Uterus (tissue), 4 donors: Measurements from ENCODE around the gene FOXC1. TPM values are rescaled to one million over a fixed set of nuclear protein-coding genes. Genes with fewer than 3 reads are reported as not detected.

ENCODE experiments used
- DNase-seq, 2 donors: peaks; one replicate each; pipeline ENCODE4 v3.0.0-alpha.2; 2019 to 2020
- H3K27ac ChIP-seq, 2 donors: fragments of 200-600 bp; sonication (generic); 1 replicate in 1 of 2; 2 replicates in 1 of 2; pipeline ENCODE4 v1.5.1; 2016 to 2018
- H3K27me3 ChIP-seq, 2 donors: fragments of 200-600 bp; sonication (generic); one replicate each; pipeline ENCODE4 v1.5.1; 2018 to 2019; ENCODE audit warnings: control low read depth in 1 of 2
- H3K36me3 ChIP-seq, 2 donors: fragments of 200-600 bp; sonication (generic); one replicate each; pipeline ENCODE4 v1.5.1; 2019; ENCODE audit warnings: control low read depth in 1 of 2
- H3K4me1 ChIP-seq, 2 donors: fragments of 200-600 bp; sonication (generic); one replicate each; pipeline ENCODE4 v1.5.1; 2018 to 2019; ENCODE audit warnings: control low read depth in 1 of 2
- H3K4me3 ChIP-seq, 2 donors: fragments of 200-600 bp; sonication (generic); 1 replicate in 1 of 2; 2 replicates in 1 of 2; pipeline ENCODE4 v1.5.1; 2018 to 2019; ENCODE audit warnings: mild to moderate bottlenecking in 1 of 2
- H3K9me3 ChIP-seq, 2 donors: fragments of 200-600 bp; sonication (generic); one replicate each; pipeline ENCODE4 v1.5.1; 2019; ENCODE audit warnings: control low read depth in 1 of 2
- CTCF ChIP-seq, 4 experiments: fragments of 200-600 bp in 2 of 4; fragments of 450-650 bp in 2 of 4; sonication (generic) in 2 of 4; IDR thresholded peaks; one replicate each; pipeline ENCODE4 v1.5.1; 2016 to 2019; ENCODE audit warnings: antibody characterized with exemption in 4 of 4, mild to moderate bottlenecking in 2 of 4, moderate library complexity in 1 of 4
- POLR2A ChIP-seq, 2 donors: fragments of 450-650 bp; IDR thresholded peaks; one replicate each; pipeline ENCODE4 v1.6.1; 2016; ENCODE audit warnings: antibody characterized with exemption in 2 of 2, mild to moderate bottlenecking in 1 of 2, moderate library complexity in 1 of 2
- intact Hi-C: fragments of 100-400 bp; cut with DNase I; formaldehyde crosslinking; loops from one replicate; pipeline ENCODE4 v1.15.1; 2023; ENCODE audit warnings: low total_unique reads
- total RNA-seq, 4 donors: library from RNA; depleted of rRNA in 3 of 4; stranded (reverse); fragments of >200 nt in 3 of 4; gene quantifications; one replicate each; pipeline versions ENCODE4 v1.1.0 to v1.2.4, GENCODE V29; 2014 to 2023
- donor health status: DM: yes; HTN: yes; CAD: no.

FOXC1 gene
- total RNA-seq, 4 donors from 2014 or later: 1.8 to 15.2 (median 5.1) TPM

- intact Hi-C loops: no loop called here
- Histone ChIP-seq H3K27me3 (peaks cover 0 to 3% of the 10 kb centered on the region in 2 donors), H3K9me3 (no peaks in the 10 kb centered on the region), H3K4me1 (no peaks in the 10 kb centered on the region), H3K36me3 (no peaks in the 10 kb centered on the region), H3K27ac (no peak overlapping the region), H3K4me3 (no peak overlapping the region)
- TF ChIP-seq POLR2A (IDR thresholded peaks at IDR 0.05) (no peak), CTCF (IDR thresholded peaks at IDR 0.05) (no peak)
- DNase-seq: no peak
These were observed 16.2 kb downstream of the FOXC1 start for GRCh38 chr6:1625794-1626435.

- no peaks in the 10 kb centered on the region for H3K36me3 ChIP-seq
- no peaks in the 10 kb centered on the region for H3K27me3 ChIP-seq
- TF ChIP-seq POLR2A (IDR thresholded peaks at IDR 0.05): no peak
- DNase-seq: no peak
- no peaks in the 10 kb centered on the region for H3K4me1 ChIP-seq
- H3K9me3 ChIP-seq: no peaks in the 10 kb centered on the region
- intact Hi-C loops: no loop called here
- no peak overlapping the region for H3K4me3 ChIP-seq
- H3K27ac ChIP-seq: no peak overlapping the region
These were observed 16.8 kb downstream of the FOXC1 start for GRCh38 chr6:1626481-1626880.

GRCh38 chr6:1627827-1628560, 18.3 kb downstream of the FOXC1 start:
- H3K4me3 ChIP-seq: no peak overlapping the region
- no peaks in the 10 kb centered on the region for H3K4me1 ChIP-seq
- H3K27ac ChIP-seq: no peak overlapping the region
- intact Hi-C loops: no loop called here
- no peak for TF ChIP-seq POLR2A (IDR thresholded peaks at IDR 0.05)
- no peak for TF ChIP-seq CTCF (IDR thresholded peaks at IDR 0.05)
- DNase-seq: no peak
- no peaks in the 10 kb centered on the region for H3K27me3 ChIP-seq
- H3K36me3 ChIP-seq: no peaks in the 10 kb centered on the region
- H3K9me3 ChIP-seq: no peaks in the 10 kb centered on the region

- H3K27ac ChIP-seq: no peak overlapping the region
- TF ChIP-seq CTCF (IDR thresholded peaks at IDR 0.05) (no peak), POLR2A (IDR thresholded peaks at IDR 0.05) (no peak)
- H3K36me3 ChIP-seq: no peaks in the 10 kb centered on the region
- no peaks in the 10 kb centered on the region for H3K4me1 ChIP-seq
- no peaks in the 10 kb centered on the region for H3K9me3 ChIP-seq
- no peaks in the 10 kb centered on the region for H3K27me3 ChIP-seq
- DNase-seq: no peak
- H3K4me3 ChIP-seq: no peak overlapping the region
- intact Hi-C loops: no loop called here
These were observed 19.6 kb downstream of the FOXC1 start for GRCh38 chr6:1629316-1629715.

GRCh38 chr6:1630212-1630770, 20.6 kb downstream of the FOXC1 start:
- intact Hi-C loops: no loop called here
- Histone ChIP-seq H3K27me3 (no peaks in the 10 kb centered on the region), H3K4me1 (no peaks in the 10 kb centered on the region)

More at GRCh38 chr6:1630212-1630770, 20.6 kb downstream of the FOXC1 start:
- Histone ChIP-seq H3K9me3 (no peaks in the 10 kb centered on the region), H3K36me3 (no peaks in the 10 kb centered on the region), H3K4me3 (no peak overlapping the region), H3K27ac (no peak overlapping the region)
- DNase-seq: no peak
- no peak for TF ChIP-seq POLR2A (IDR thresholded peaks at IDR 0.05)
- TF ChIP-seq CTCF (IDR thresholded peaks at IDR 0.05): no peak
